Small intestine (tissue), 7 donors: ENCODE data around the gene NUDT3. TPM values are rescaled to one million over a fixed set of nuclear protein-coding genes. Genes with fewer than 3 reads are reported as not detected.
"Not testable (repeated sequence)": the region's sequence is repeated elsewhere in the genome, so short reads cannot be mapped to it uniquely, and the experiment has no call there.

Experiments used
- DNase-seq, 2 donors: peaks; one replicate each; pipeline versions ENCODE4 v3.0.0 to v3.0.0-alpha.2; 2013
- FAIRE-seq: peaks from 2 replicates; lab custom pipeline; 2012; peaks lifted over from hg19 to GRCh38; lab: Jason Lieb, UNC
- H3K27ac ChIP-seq, 3 donors: one replicate each; pipeline ENCODE4 v1.5.1; 2013; ENCODE audit warnings: low read length in 2 of 3, mild to moderate bottlenecking in 2 of 3, control low read depth in 1 of 3, inconsistent platforms in 1 of 3, low read depth in 1 of 3, moderate library complexity in 1 of 3
- H3K27me3 ChIP-seq, 3 donors: one replicate each; pipeline ENCODE4 v1.6.1; 2013; ENCODE audit warnings: low read length in 3 of 3, inconsistent platforms in 1 of 3; ENCODE audit not compliant: control insufficient read depth in 3 of 3, insufficient read depth in 3 of 3
- H3K36me3 ChIP-seq, 3 donors: one replicate each; pipeline ENCODE4 v1.6.1; 2013; ENCODE audit warnings: low read length in 3 of 3, inconsistent platforms in 1 of 3, low read depth in 1 of 3, mild to moderate bottlenecking in 1 of 3, moderate library complexity in 1 of 3; ENCODE audit not compliant: control insufficient read depth in 3 of 3, insufficient read depth in 2 of 3
- H3K4me1 ChIP-seq, 3 donors: one replicate each; pipeline ENCODE4 v1.6.1; 2013; ENCODE audit warnings: low read length in 2 of 3, inconsistent platforms in 1 of 3, low read depth in 1 of 3, mild to moderate bottlenecking in 1 of 3, moderate library complexity in 1 of 3; ENCODE audit not compliant: control insufficient read depth in 3 of 3, insufficient read depth in 2 of 3
- H3K4me3 ChIP-seq, 3 donors: one replicate each; pipeline ENCODE4 v1.5.1; 2013; ENCODE audit warnings: low read length in 3 of 3, control low read depth in 1 of 3, inconsistent platforms in 1 of 3, low read depth in 1 of 3, mild to moderate bottlenecking in 1 of 3, moderate library complexity in 1 of 3
- H3K9me3 ChIP-seq, 2 donors: one replicate each; pipeline ENCODE4 v1.6.1; 2013; ENCODE audit warnings: low read depth in 1 of 2, low read length in 1 of 2; ENCODE audit not compliant: control insufficient read depth in 2 of 2, insufficient read depth in 1 of 2
- WGBS, 3 donors: extraction: QIAGEN DNeasy Blood & Tissue Kit; methylation state at CpG; one replicate each; pipeline ENCODE4 v1.1.7; 2013; 5-methylcytosine and 5-hydroxymethylcytosine counted together
- polyA plus RNA-seq, 4 donors: library from polyadenylated mRNA; stranded (reverse) in 3 of 4; unstranded in 1 of 4; fragments of 200-250 nt in 3 of 4; fragments of 120-200 nt in 1 of 4; gene quantifications; one replicate each; pipeline versions ENCODE4 v1.2.1 to v1.2.3, GENCODE V29; 2013
- donor health status: healthy with polysubstance abuse.
- donor health status: control.
- donor health status: control.
- donor health status: Bipolar disorder and iron deficiency.
- donor health status: healthy.

The NUDT3 gene
- polyA plus RNA-seq, 4 donors, result 6.5 to 13.4 (median 9.2) TPM

GRCh38 chr6:34412643-34413214 is 20.3 kb upstream of the NUDT3 start:
- DNase-seq (no peak), FAIRE-seq (no peak)
- Histone ChIP-seq H3K27ac (no peak overlapping the region), H3K4me3 (no peak overlapping the region), H3K4me1 (peaks cover 0 to 2% (median 0%) of the 10 kb centered on the region in 3 donors), H3K27me3 (no peaks in the 10 kb centered on the region), H3K9me3 (no peaks in the 10 kb centered on the region), H3K36me3 (peaks cover 2 to 15% (median 10%) of the 10 kb centered on the region in 3 donors)
- WGBS, 3 donors, result 85 to 86% (median 85%) methylated on average over 5 of the region's 5 CpGs

GRCh38 chr6:34412016-34412415 is 19.5 kb upstream of the NUDT3 start:
- DNase-seq (no peak), FAIRE-seq (no peak)
- Histone ChIP-seq H3K4me3 (no peak overlapping the region), H3K36me3 (peaks cover 2 to 9% (median 3%) of the 10 kb centered on the region in 3 donors), H3K4me1 (peaks cover 0 to 2% (median 0%) of the 10 kb centered on the region in 3 donors), H3K27me3 (no peaks in the 10 kb centered on the region), H3K27ac (no peak overlapping the region), H3K9me3 (no peaks in the 10 kb centered on the region)
- WGBS, 3 donors, result 88 to 93% (median 89%) methylated on average over 5 of the region's 5 CpGs

GRCh38 chr6:34407915-34408314 is 15.4 kb upstream of the NUDT3 start:
- H3K27ac ChIP-seq, H3K9me3 ChIP-seq, H3K4me1 ChIP-seq, DNase-seq, FAIRE-seq, H3K36me3 ChIP-seq, H3K4me3 ChIP-seq, H3K27me3 ChIP-seq: not testable (repeated sequence)
- WGBS, 3 donors, result 96 to 100% (median 100%) methylated on average over 1 of the region's 1 CpG

- FAIRE-seq, result no peak
- WGBS, 3 donors, result 100% methylated on average over 6 of the region's 6 CpGs
- H3K27ac ChIP-seq, result no peak overlapping the region
Observed at GRCh38 chr6:34396518-34396917, 4.0 kb upstream of the NUDT3 start.

GRCh38 chr6:34393966-34394305 is 1.5 kb upstream of the NUDT3 start:
- no peak for FAIRE-seq
- Histone ChIP-seq H3K4me3 (no peak overlapping the region), H3K27me3 (no peaks in the 10 kb centered on the region), H3K9me3 (no peaks in the 10 kb centered on the region), H3K27ac (no peak overlapping the region), H3K36me3 (no peaks in the 10 kb centered on the region), H3K4me1 (peaks cover 0 to 9% (median 0%) of the 10 kb centered on the region in 3 donors)
- no peak for DNase-seq
- 92 to 96% (median 95%) methylated on average over 3 of the region's 3 CpGs for WGBS, 3 donors

More at GRCh38 chr6:34396518-34396917, 4.0 kb upstream of the NUDT3 start:
- H3K4me1 ChIP-seq, result peaks cover 0 to 9% (median 0%) of the 10 kb centered on the region in 3 donors
- H3K9me3 ChIP-seq, result no peaks in the 10 kb centered on the region
- H3K4me3 ChIP-seq, result no peak overlapping the region
- H3K27me3 ChIP-seq, result no peaks in the 10 kb centered on the region
- no peak for DNase-seq
- H3K36me3 ChIP-seq, result no peaks in the 10 kb centered on the region

GRCh38 chr6:34393191-34393965 is 909 bp upstream of the NUDT3 start:
- FAIRE-seq (no peak), DNase-seq (no peak)
- 41 to 42% (median 42%) methylated on average over 16 of the region's 16 CpGs for WGBS, 3 donors
- Histone ChIP-seq H3K9me3 (no peaks in the 10 kb centered on the region), H3K27me3 (no peaks in the 10 kb centered on the region), H3K4me3 (peak overlapping the region; percentile 42 to 81 (median 58)), H3K36me3 (no peaks in the 10 kb centered on the region), H3K4me1 (peaks cover 0 to 9% (median 0%) of the 10 kb centered on the region in 3 donors), H3K27ac (peak overlapping the region; percentile 52 to 94 (median 81))

- FAIRE-seq (no peak), DNase-seq (peak; percentile 52 to 79)
- H3K36me3 ChIP-seq, result no peaks in the 10 kb centered on the region
- H3K4me3 ChIP-seq, result peak overlapping the region; percentile 72 to 92 (median 81)
- no peaks in the 10 kb centered on the region for H3K9me3 ChIP-seq
- peaks cover 0 to 9% (median 0%) of the 10 kb centered on the region in 3 donors for H3K4me1 ChIP-seq
- WGBS, 3 donors, result 0% methylated on average over 64 to 78 of the region's 78 CpGs
- peak overlapping the region; percentile 81 to 94 (median 92) for H3K27ac ChIP-seq
- no peaks in the 10 kb centered on the region for H3K27me3 ChIP-seq
Observed at GRCh38 chr6:34391786-34392496, 528 bp downstream of the NUDT3 start.

GRCh38 chr6:34391473-34391785 is 1.0 kb downstream of the NUDT3 start:
- FAIRE-seq, result no peak
- Histone ChIP-seq H3K27me3 (no peaks in the 10 kb centered on the region), H3K27ac (peak overlapping the region in 2 of 3 donors; percentile 81 to 94), H3K4me1 (peaks cover under 1 to 9% (median 4%) of the 10 kb centered on the region in 3 donors), H3K9me3 (no peaks in the 10 kb centered on the region), H3K4me3 (peak overlapping the region; percentile 72 to 92 (median 81)), H3K36me3 (no peaks in the 10 kb centered on the region)
- WGBS, 3 donors, result 2% methylated on average over 5 of the region's 5 CpGs
- no peak for DNase-seq
